Esophagus muscularis mucosa (tissue), 3 donors: ENCODE data around the gene PLN.

Experiments used
- POLR2A ChIP-seq: fragments of 450-650 bp; IDR thresholded peaks from one replicate; pipeline ENCODE4 v1.6.1; 2017; ENCODE audit warnings: antibody characterized with exemption, moderate library complexity, mild to moderate bottlenecking, low read depth
- POLR2AphosphoS5 ChIP-seq, 2 donors: sonication (generic); formaldehyde crosslinking; IDR thresholded peaks; one replicate each; pipeline ENCODE4 v1.6.1; 2017; ENCODE audit warnings: antibody characterized with exemption in 2 of 2
- TF ChIP-seq, protein P1 (sequence below), 3 experiments: fragments of 200-600 bp in 2 of 3; fragments of 450-650 bp in 1 of 3; sonication (generic) in 2 of 3; IDR thresholded peaks; one replicate each; pipeline ENCODE4 v1.5.1; 2017 to 2019; ENCODE audit warnings: antibody characterized with exemption in 3 of 3, mild to moderate bottlenecking in 2 of 3, moderate library complexity in 1 of 3

DNA sequence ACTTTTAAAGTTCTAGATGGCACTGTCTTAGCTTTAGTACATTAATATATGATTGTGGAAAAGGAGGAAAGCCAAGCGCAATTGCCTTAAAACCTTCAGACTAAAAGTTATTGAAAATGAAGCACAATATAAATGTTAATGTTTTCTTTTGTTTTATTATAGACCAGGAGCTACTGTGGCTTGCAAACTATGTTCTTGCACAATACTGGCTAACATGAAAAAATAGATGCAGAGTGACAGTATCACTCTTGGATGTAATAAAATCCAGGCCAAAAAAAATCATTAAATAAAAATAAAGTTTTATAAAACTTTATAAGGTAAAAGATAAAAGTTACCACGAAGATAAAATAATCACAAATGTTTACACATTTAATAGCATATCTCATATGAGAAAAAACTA lies 18.3 kb upstream of the PLN start:
- TF ChIP-seq, protein P1, sequence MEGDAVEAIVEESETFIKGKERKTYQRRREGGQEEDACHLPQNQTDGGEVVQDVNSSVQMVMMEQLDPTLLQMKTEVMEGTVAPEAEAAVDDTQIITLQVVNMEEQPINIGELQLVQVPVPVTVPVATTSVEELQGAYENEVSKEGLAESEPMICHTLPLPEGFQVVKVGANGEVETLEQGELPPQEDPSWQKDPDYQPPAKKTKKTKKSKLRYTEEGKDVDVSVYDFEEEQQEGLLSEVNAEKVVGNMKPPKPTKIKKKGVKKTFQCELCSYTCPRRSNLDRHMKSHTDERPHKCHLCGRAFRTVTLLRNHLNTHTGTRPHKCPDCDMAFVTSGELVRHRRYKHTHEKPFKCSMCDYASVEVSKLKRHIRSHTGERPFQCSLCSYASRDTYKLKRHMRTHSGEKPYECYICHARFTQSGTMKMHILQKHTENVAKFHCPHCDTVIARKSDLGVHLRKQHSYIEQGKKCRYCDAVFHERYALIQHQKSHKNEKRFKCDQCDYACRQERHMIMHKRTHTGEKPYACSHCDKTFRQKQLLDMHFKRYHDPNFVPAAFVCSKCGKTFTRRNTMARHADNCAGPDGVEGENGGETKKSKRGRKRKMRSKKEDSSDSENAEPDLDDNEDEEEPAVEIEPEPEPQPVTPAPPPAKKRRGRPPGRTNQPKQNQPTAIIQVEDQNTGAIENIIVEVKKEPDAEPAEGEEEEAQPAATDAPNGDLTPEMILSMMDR (IDR thresholded peaks at IDR 0.05), result no peak
- TF ChIP-seq POLR2AphosphoS5 (IDR thresholded peaks at IDR 0.05), result no peak
- TF ChIP-seq POLR2A, result no peak
